ENCODE results near the gene HDAC4.

DNA sequence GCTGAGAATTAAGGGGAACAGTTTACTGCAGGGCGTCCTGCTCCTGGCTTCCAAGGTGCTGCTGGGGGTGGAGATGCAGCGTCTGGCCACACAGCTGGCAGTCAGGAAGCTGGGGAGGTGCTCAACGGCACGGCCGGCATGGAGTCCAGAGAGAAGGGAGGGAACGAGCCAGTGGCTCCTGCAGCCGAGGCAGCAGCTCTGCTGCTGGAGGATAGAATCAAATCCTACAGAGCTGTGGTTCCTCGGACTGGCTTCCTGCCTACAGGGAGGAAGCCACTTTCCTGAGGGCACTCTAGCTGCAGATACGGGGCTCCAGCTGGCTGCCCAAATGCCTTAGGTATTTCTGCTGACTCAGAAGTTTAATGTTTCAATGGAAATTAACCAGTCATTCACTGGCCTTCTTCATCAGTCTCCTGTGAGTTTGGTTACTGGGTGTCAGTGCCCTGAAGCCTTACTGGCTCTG, 286.7 kb downstream of the HDAC4 start:
- no peak for TF ChIP-seq FOXA1 (IDR thresholded peaks at IDR 0.05; ENCODE audit: borderline replicate concordance)
- no peak for TF ChIP-seq ERF (CRISPR knock-in tag; IDR thresholded peaks at IDR 0.05)
- no peak for TF ChIP-seq MEF2A (IDR thresholded peaks at IDR 0.05; ENCODE audit: control insufficient read depth, low read depth, low read length)
